Gastrocnemius medialis (tissue), 4 donors: ENCODE data around the gene GSTM3.
"Not testable (repeated sequence)": the region's sequence is repeated elsewhere in the genome, so short reads cannot be mapped to it uniquely, and the experiment has no call there.

Experiments
- CTCF ChIP-seq, 5 experiments: fragments of 450-650 bp in 3 of 5; fragments of 200-600 bp in 2 of 5; sonication (generic) in 2 of 5; IDR thresholded peaks in 4 of 5; conservative IDR thresholded peaks in 1 of 5; 1 replicate in 4 of 5; 2 replicates in 1 of 5; pipeline ENCODE4 v1.5.1; 2016 to 2019; ENCODE audit warnings: antibody characterized with exemption in 5 of 5, mild to moderate bottlenecking in 3 of 5, moderate library complexity in 3 of 5
- POLR2A ChIP-seq, 2 donors: fragments of 450-650 bp; IDR thresholded peaks; one replicate each; pipeline ENCODE4 v1.6.1; 2017; ENCODE audit warnings: antibody characterized with exemption in 2 of 2, mild to moderate bottlenecking in 2 of 2, moderate library complexity in 2 of 2

GRCh38 chr1:109694400-109694799, 46.4 kb downstream of the GSTM3 start:
- not testable (repeated sequence) for TF ChIP-seq CTCF (IDR thresholded peaks at IDR 0.05 in 4 of 5, conservative IDR thresholded peaks at IDR 0.05 in 1 of 5); POLR2A (IDR thresholded peaks at IDR 0.05)
